Thoracic aorta (tissue), 2 donors: Measurements from ENCODE around the gene ARFGEF2. TPM values are rescaled to one million over a fixed set of nuclear protein-coding genes. Genes with fewer than 3 reads are reported as not detected.
"Not testable (repeated sequence)": the region's sequence is repeated elsewhere in the genome, so short reads cannot be mapped to it uniquely, and the experiment has no call there.

Source experiments
- ATAC-seq: fragments of 150-250 bp; one replicate; pipeline ENCODE4 v1.8.0; 2017; ENCODE audit warnings: low read depth; ENCODE audit not compliant: insufficient number of reproducible peaks, low FRiP score
- DNase-seq: peaks from one replicate; pipeline ENCODE4 v3.0.0-alpha.2; 2020; ENCODE audit warnings: low spot score
- H3K27ac ChIP-seq, 2 donors: fragments of 200-600 bp; sonication (generic); 1 replicate in 1 of 2; 2 replicates in 1 of 2; pipeline ENCODE4 v1.5.1; 2016; ENCODE audit warnings: mild to moderate bottlenecking in 2 of 2, moderate library complexity in 2 of 2
- H3K27me3 ChIP-seq: fragments of 200-600 bp; sonication (generic); replicated peaks from 2 replicates; pipeline ENCODE4 v1.6.0; 2016; ENCODE audit warnings: mild to moderate bottlenecking; ENCODE audit not compliant: insufficient read depth
- H3K36me3 ChIP-seq: fragments of 200-600 bp; sonication (generic); one replicate; pipeline ENCODE4 v1.5.1; 2016
- H3K4me1 ChIP-seq, 2 donors: fragments of 200-600 bp; sonication (generic); 1 replicate in 1 of 2; 2 replicates in 1 of 2; pipeline versions ENCODE4 v1.5.1 to v1.6.0; 2016; ENCODE audit warnings: low read depth in 2 of 2, mild to moderate bottlenecking in 1 of 2; ENCODE audit not compliant: control insufficient read depth in 1 of 2
- H3K4me3 ChIP-seq: fragments of 200-600 bp; sonication (generic); 2 replicates; pipeline ENCODE4 v1.5.1; 2016; ENCODE audit warnings: mild to moderate bottlenecking
- H3K9me3 ChIP-seq: fragments of 200-600 bp; sonication (generic); 2 replicates; pipeline ENCODE4 v1.5.1; 2016
- CTCF ChIP-seq: fragments of 200-600 bp; sonication (generic); IDR thresholded peaks from one replicate; pipeline ENCODE4 v1.5.1; 2019; ENCODE audit warnings: antibody characterized with exemption
- total RNA-seq, 2 donors: library from RNA; depleted of rRNA; stranded (reverse); fragments of >200 nt; gene quantifications; one replicate each; pipeline versions ENCODE4 v1.1.0 to v1.2.3, GENCODE V29; 2016

The ARFGEF2 gene
- total RNA-seq, 2 donors from 2014 or later: 25.9 to 37.2 TPM

- no peak for TF ChIP-seq CTCF
- Histone ChIP-seq H3K27ac (no peak overlapping the region), H3K9me3 (no peaks in the 10 kb centered on the region), H3K4me1 (peaks cover 29 to 53% of the 10 kb centered on the region in 2 donors), H3K4me3 (no peak overlapping the region), H3K27me3 (no peaks in the 10 kb centered on the region), H3K36me3 (no peaks in the 10 kb centered on the region)
- ATAC-seq: no peak
- DNase-seq: no peak
Measured at GRCh38 chr20:48932375-48932941, 10.9 kb downstream of the ARFGEF2 start.

GRCh38 chr20:48933017-48933766 is 11.7 kb downstream of the ARFGEF2 start:
- no peak for TF ChIP-seq CTCF
- ATAC-seq (no peak), DNase-seq (no peak)
- H3K36me3 ChIP-seq: no peaks in the 10 kb centered on the region
- peaks cover 26 to 53% of the 10 kb centered on the region in 2 donors for H3K4me1 ChIP-seq
- H3K4me3 ChIP-seq: no peak overlapping the region
- H3K27ac ChIP-seq: no peak overlapping the region
- no peaks in the 10 kb centered on the region for H3K9me3 ChIP-seq
- no peaks in the 10 kb centered on the region for H3K27me3 ChIP-seq

- H3K27me3 ChIP-seq, H3K4me3 ChIP-seq, DNase-seq, H3K27ac ChIP-seq, H3K36me3 ChIP-seq, H3K9me3 ChIP-seq, ATAC-seq: not testable (repeated sequence)
- peaks cover 20 to 46% of the 10 kb centered on the region in 2 donors for H3K4me1 ChIP-seq
Measured at GRCh38 chr20:48934273-48934877, 12.9 kb downstream of the ARFGEF2 start.

- H3K9me3 ChIP-seq, DNase-seq, ATAC-seq, H3K4me3 ChIP-seq, H3K27ac ChIP-seq, H3K36me3 ChIP-seq, H3K27me3 ChIP-seq: not testable (repeated sequence)
- peaks cover 14 to 44% of the 10 kb centered on the region in 2 donors for H3K4me1 ChIP-seq
Measured at GRCh38 chr20:48934966-48935365, 13.5 kb downstream of the ARFGEF2 start.

- ATAC-seq, H3K27me3 ChIP-seq, H3K27ac ChIP-seq, H3K9me3 ChIP-seq, DNase-seq, H3K4me3 ChIP-seq, H3K36me3 ChIP-seq: not testable (repeated sequence)
- H3K4me1 ChIP-seq: peaks cover 2 to 32% of the 10 kb centered on the region in 2 donors
Measured at GRCh38 chr20:48936178-48936577, 14.7 kb downstream of the ARFGEF2 start.

GRCh38 chr20:48937674-48938073 is 16.2 kb downstream of the ARFGEF2 start:
- Histone ChIP-seq H3K36me3 (no peaks in the 10 kb centered on the region), H3K27ac (no peak overlapping the region), H3K4me3 (no peak overlapping the region), H3K9me3 (no peaks in the 10 kb centered on the region), H3K27me3 (no peaks in the 10 kb centered on the region), H3K4me1 (peaks cover 0 to 23% of the 10 kb centered on the region in 2 donors)
- DNase-seq (no peak), ATAC-seq (no peak)
- no peak for TF ChIP-seq CTCF
